K562 (cell line): ENCODE data around the gene RPL38. TPM values are rescaled to one million over a fixed set of nuclear protein-coding genes. Genes with fewer than 3 reads are reported as not detected.

Experiments used
- ATAC-seq: fragments of 200-7000 bp; cut with Tn5 transposase; 3 replicates; pipeline ENCODE4 v1.9.1; 2020; ENCODE audit warnings: moderate library complexity
- BruUV-seq: library from RNA; stranded (reverse); fragments of 400-500 nt; replicated peaks from 2 replicates; lab custom pipeline; 2021; lab: Mats Ljungman, UMichigan
- CTCF ChIA-PET: fragments of 300-600 bp; formaldehyde crosslinking; extraction: SDS; loops from one replicate; lab custom pipeline; 2021; ENCODE audit warnings: low intra/inter-chr PET ratio; lab: Yijun Ruan, JAX
- POLR2A ChIA-PET: fragments of 300-600, 350-650 bp; sonication (Branson Sonifier 250); formaldehyde crosslinking; extraction: SDS; loops from one replicate; lab custom pipeline; 2021; ENCODE audit warnings: antibody characterized with exemption, inconsistent platforms; lab: Yijun Ruan, JAX
- DNase-seq, 4 experiments: peaks; one replicate each; pipeline versions ENCODE4 v3.0.0 to v3.0.0-alpha.2; 2011 to 2018; ENCODE audit warnings: low spot score in 3 of 4, mixed read lengths in 3 of 4; ENCODE audit errors: extremely low read depth in 1 of 4
- FAIRE-seq: peaks from 2 replicates; lab custom pipeline; 2011; peaks lifted over from hg19 to GRCh38; lab: Jason Lieb, UNC
- H2AFZ ChIP-seq: 2 replicates; pipeline ENCODE4 v1.6.0; 2011; ENCODE audit warnings: low read depth, low read length, control low read depth, inconsistent platforms
- H3K27ac ChIP-seq: fragments of 200-600 bp; 3 replicates; pipeline ENCODE4 v1.8.0; 2011; ENCODE audit warnings: low read depth, mild to moderate bottlenecking, control low read depth, inconsistent platforms, low read length, moderate library complexity, mixed read lengths; ENCODE audit errors: extremely low read depth
- H3K27me3 ChIP-seq, 2 experiments: fragments of 300-600 bp in 1 of 2; 2 replicates in 1 of 2; 3 replicates in 1 of 2; pipeline versions ENCODE4 v1.6.0 to v1.8.0; 2011; ENCODE audit warnings: inconsistent platforms in 2 of 2, low read length in 2 of 2, mild to moderate bottlenecking in 1 of 2, mixed read lengths in 1 of 2, moderate library complexity in 1 of 2; ENCODE audit not compliant: control insufficient read depth in 2 of 2, insufficient read depth in 2 of 2
- H3K36me3 ChIP-seq: fragments of 300-600 bp; 3 replicates; pipeline ENCODE4 v1.8.0; 2011; ENCODE audit warnings: mild to moderate bottlenecking, low read length, inconsistent platforms; ENCODE audit not compliant: control insufficient read depth, insufficient read depth
- H3K4me1 ChIP-seq, 2 experiments: fragments of 200-600 bp in 1 of 2; replicated peaks in 1 of 2; 2 replicates in 1 of 2; 3 replicates in 1 of 2; pipeline versions ENCODE4 v1.5.1 to v1.8.0; 2011; ENCODE audit warnings: inconsistent platforms in 2 of 2, low read length in 2 of 2, mild to moderate bottlenecking in 1 of 2, mixed read lengths in 1 of 2, moderate library complexity in 1 of 2; ENCODE audit not compliant: control insufficient read depth in 2 of 2, insufficient read depth in 2 of 2
- H3K4me2 ChIP-seq: 2 replicates; pipeline ENCODE4 v1.6.1; 2011; ENCODE audit warnings: low read length, control low read depth, inconsistent platforms, mixed read lengths; ENCODE audit not compliant: insufficient read depth
- H3K4me3 ChIP-seq: fragments of 200-600 bp; sonication (generic), shearing (Covaris generic); 2 replicates; pipeline ENCODE4 v1.5.1; 2016; ENCODE audit warnings: control low read depth, inconsistent platforms
- H3K79me2 ChIP-seq: fragments of 200-600 bp; 3 replicates; pipeline ENCODE4 v1.8.0; 2011; ENCODE audit warnings: low read length, inconsistent platforms; ENCODE audit not compliant: control insufficient read depth, insufficient read depth
- H3K9ac ChIP-seq, 2 experiments: 2 replicates each; pipeline versions ENCODE4 v1.6.0 to v1.6.1; 2011; ENCODE audit warnings: low read depth in 2 of 2, low read length in 2 of 2, control low read depth in 1 of 2, inconsistent platforms in 1 of 2, mild to moderate bottlenecking in 1 of 2, mixed read lengths in 1 of 2; ENCODE audit not compliant: insufficient read depth in 1 of 2
- H3K9me1 ChIP-seq: one replicate; pipeline ENCODE4 v1.6.0; 2011; ENCODE audit warnings: inconsistent platforms, mild to moderate bottlenecking, low read length, moderate library complexity; ENCODE audit not compliant: control insufficient read depth, insufficient read depth
- H3K9me3 ChIP-seq: replicated peaks from 2 replicates; pipeline ENCODE4 v1.5.1; 2011; ENCODE audit warnings: low read depth, low read length, inconsistent platforms; ENCODE audit not compliant: control insufficient read depth, insufficient read depth
- H4K20me1 ChIP-seq: replicated peaks from 2 replicates; pipeline ENCODE4 v1.6.1; 2011; ENCODE audit warnings: low read length, inconsistent platforms, mixed read lengths; ENCODE audit not compliant: control insufficient read depth, insufficient read depth
- CCAR2 ChIP-seq: fragments of 200-400 bp; formaldehyde crosslinking; IDR thresholded peaks from 2 replicates; pipeline ENCODE4 v1.6.1; 2017; ENCODE audit warnings: mild to moderate bottlenecking, low read depth, low read length
- HNRNPLL ChIP-seq: fragments of 200-400 bp; formaldehyde crosslinking; IDR thresholded peaks from 2 replicates; pipeline ENCODE4 v1.6.1; 2017; ENCODE audit warnings: low read length, low read depth, mild to moderate bottlenecking; ENCODE audit not compliant: poor library complexity, severe bottlenecking
- WGBS: fragments of 100-300 bp; shearing (Covaris generic); methylation state at CpG from one replicate; pipeline ENCODE4 v1.1.6; 2016; ENCODE audit warnings: low coverage, mixed read lengths; ENCODE audit not compliant: insufficient coverage; ENCODE audit errors: missing lambda C conversion rate; 5-methylcytosine and 5-hydroxymethylcytosine counted together
- in situ Hi-C: fragments of 300-500 bp; cut with MboI; formaldehyde crosslinking; loops from 4 replicates; pipeline ENCODE4 v1.15.0; 2018; ENCODE audit warnings: inconsistent platforms, mixed read lengths
- intact Hi-C: fragments of 100-400 bp; cut with micrococcal nuclease; formaldehyde crosslinking; loops from 2 replicates; pipeline ENCODE4 v1.14.2; 2022
- polyA plus RNA-seq, 8 experiments: library from polyadenylated mRNA; depleted of rRNA in 4 of 8; stranded (reverse) in 5 of 8; unstranded in 3 of 8; fragments of >200 nt; fragmentation: Nextera tagmentation in 2 of 8; fragmentation: Illumina TruSeq in 1 of 8; extraction: Ambion mirVana in 2 of 8; extraction: Trizol in 1 of 8; gene quantifications; 2 replicates each; pipeline versions ENCODE4 v1.2.1 to v1.2.3, GENCODE V29; 2011 to 2014; ENCODE audit warnings: inconsistent platforms in 1 of 8, missing spikeins in 1 of 8
- total RNA-seq, 7 experiments: library from RNA; depleted of rRNA in 6 of 7; stranded (reverse); fragments of >200 nt in 6 of 7; fragmentation: Illumina TruSeq in 2 of 7; extraction: Trizol in 2 of 7; gene quantifications; 2 replicates each; pipeline versions ENCODE4 v1.2.1 to v1.2.3, GENCODE V29; 2011 to 2021; ENCODE audit warnings: low replicate concordance in 1 of 7
- TF ChIP-seq, protein P1 (sequence below): sonication (generic); formaldehyde crosslinking; IDR thresholded peaks from 2 replicates; pipeline ENCODE4 v1.9.0; 2022; ENCODE audit warnings: mild to moderate bottlenecking, missing genetic modification reagents

Gene RPL38
- total and polyA plus RNA-seq, 9 of the 15 experiments (the other 6 are each of a cell fraction or from before 2014, with no cell fraction given), result 1,224 to 3,864 (median 1,939) TPM

DNA sequence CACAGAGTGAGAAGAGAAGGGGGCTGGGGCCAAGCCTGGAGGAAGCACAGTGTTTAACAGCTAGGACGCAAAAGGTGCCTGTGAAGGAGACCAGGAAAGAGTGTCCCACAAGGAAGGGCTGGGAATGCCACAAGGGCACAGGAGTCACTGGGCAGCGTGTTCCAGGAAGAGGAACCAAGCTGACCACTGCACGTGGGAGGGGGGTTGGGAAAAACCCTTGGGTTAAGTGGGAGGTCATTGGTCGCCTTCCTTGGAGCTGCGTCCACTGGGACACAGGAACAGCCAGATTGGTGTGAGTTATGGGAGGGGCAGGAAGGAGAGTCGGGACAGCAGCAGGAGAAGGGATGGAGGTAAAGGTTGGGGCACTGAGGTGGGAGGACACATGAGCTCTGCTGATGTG is 22.8 kb downstream of the RPL38 start:
- Histone ChIP-seq H3K9me3 (no peaks in the 10 kb centered on the region), H3K36me3 (no peaks in the 10 kb centered on the region), H3K27ac (no peak overlapping the region), H3K4me2 (no peak overlapping the region), H2AFZ (no peak overlapping the region), H4K20me1 (0 out of 2 replicates have a peak, but pooled peaks cover 3% of the 10 kb centered on the region), H3K4me3 (no peak overlapping the region), H3K9ac (no peak overlapping the region), H3K27me3 (peaks cover 0 to 12% of the 10 kb centered on the region in 2 experiments; a peak in 3 of 5 replicates), H3K9me1 (no peaks in the 10 kb centered on the region), H3K79me2 (no peaks in the 10 kb centered on the region), H3K4me1 (peaks cover 5 to 12% of the 10 kb centered on the region in 2 experiments; a peak in 4 of 5 replicates)
- ChIA-PET POLR2A (interaction anchor here (0.5 to 1.8 kb wide), 3 partner anchors 9 to 647 kb away, joined by 4 to 5 read pairs (median 5); partner anchors contain the start of gene TTYH2), CTCF (no interaction called here)
- ATAC-seq (no peak), DNase-seq (no peak), FAIRE-seq (no peak)
- TF ChIP-seq HNRNPLL (no peak), CCAR2 (no peak)
- TF ChIP-seq, protein P1, sequence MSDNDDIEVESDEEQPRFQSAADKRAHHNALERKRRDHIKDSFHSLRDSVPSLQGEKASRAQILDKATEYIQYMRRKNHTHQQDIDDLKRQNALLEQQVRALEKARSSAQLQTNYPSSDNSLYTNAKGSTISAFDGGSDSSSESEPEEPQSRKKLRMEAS (CRISPR knock-in tag), result 0 out of 2 replicates have a peak, but pooled peaks have one; percentile 19
- in situ Hi-C loops, result no loop called here
- no TSS peak for BruUV-seq
- 32% methylated on average over 6 of the region's 6 CpGs for WGBS
- intact Hi-C loops, result no loop called here
